ENCODE results near the gene ENOX1. TPM values are rescaled to one million over a fixed set of nuclear protein-coding genes. Genes with fewer than 3 reads are reported as not detected.

ENOX1 gene
- total RNA-seq, 1 donor from 2014 or later, result 1.7 TPM

DNA sequence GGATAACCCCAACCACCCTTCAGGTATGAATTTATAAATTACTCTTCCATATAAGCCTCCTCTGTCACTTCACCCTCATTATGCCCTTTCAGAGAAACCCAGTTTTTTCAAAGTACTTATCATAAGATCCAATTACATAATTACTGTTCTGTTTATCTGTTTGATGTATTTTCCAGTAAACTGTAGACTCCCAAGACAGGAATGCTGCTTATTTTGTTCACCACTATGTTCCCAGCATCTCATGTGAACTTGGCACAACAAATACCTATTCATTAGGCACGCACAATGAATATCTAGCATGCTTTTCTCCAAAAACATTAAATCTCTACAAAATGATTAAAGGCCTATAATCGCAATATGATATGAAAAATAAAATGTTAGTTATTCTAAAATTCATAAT lies 13.2 kb downstream of the ENOX1 start:
- Mint-ChIP-seq H3K36me3 (ENCODE audit: low read depth, unreplicated experiment) (no peaks in the 10 kb centered on the region), H3K4me3 (ENCODE audit: unreplicated experiment) (no peak overlapping the region), H3K27me3 (ENCODE audit: unreplicated experiment) (no peaks in the 10 kb centered on the region), H3K9me3 (ENCODE audit: unreplicated experiment) (no peaks in the 10 kb centered on the region), H3K4me1 (ENCODE audit: unreplicated experiment) (peaks cover 7% of the 10 kb centered on the region), H3K27ac (ENCODE audit: unreplicated experiment) (no peak overlapping the region)
- no peak for DNase-seq (ENCODE audit: low spot score)
- TF ChIP-seq, protein P1, sequence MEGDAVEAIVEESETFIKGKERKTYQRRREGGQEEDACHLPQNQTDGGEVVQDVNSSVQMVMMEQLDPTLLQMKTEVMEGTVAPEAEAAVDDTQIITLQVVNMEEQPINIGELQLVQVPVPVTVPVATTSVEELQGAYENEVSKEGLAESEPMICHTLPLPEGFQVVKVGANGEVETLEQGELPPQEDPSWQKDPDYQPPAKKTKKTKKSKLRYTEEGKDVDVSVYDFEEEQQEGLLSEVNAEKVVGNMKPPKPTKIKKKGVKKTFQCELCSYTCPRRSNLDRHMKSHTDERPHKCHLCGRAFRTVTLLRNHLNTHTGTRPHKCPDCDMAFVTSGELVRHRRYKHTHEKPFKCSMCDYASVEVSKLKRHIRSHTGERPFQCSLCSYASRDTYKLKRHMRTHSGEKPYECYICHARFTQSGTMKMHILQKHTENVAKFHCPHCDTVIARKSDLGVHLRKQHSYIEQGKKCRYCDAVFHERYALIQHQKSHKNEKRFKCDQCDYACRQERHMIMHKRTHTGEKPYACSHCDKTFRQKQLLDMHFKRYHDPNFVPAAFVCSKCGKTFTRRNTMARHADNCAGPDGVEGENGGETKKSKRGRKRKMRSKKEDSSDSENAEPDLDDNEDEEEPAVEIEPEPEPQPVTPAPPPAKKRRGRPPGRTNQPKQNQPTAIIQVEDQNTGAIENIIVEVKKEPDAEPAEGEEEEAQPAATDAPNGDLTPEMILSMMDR (IDR thresholded peaks at IDR 0.05; ENCODE audit: unreplicated experiment), result no peak

DNA sequence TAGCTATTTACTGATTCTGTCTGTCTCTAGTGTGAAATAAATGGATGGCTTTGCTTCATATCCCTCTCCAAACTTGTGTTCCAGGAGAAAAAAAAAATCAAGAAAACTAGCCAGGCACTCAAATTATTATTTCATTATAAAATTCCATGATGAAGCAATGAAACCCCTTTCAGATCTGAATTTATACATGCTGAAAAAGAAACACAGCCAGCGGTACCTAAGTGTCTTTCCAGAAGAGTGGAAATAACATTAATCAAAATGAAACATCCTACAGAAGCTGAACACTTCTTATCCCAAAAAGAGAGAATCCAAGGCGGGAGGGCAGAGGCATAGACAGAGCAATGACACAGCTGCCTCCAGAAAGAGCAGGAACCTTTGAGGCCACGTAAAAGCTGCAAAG lies 15.9 kb downstream of the ENOX1 start:
- Mint-ChIP-seq H3K4me1 (ENCODE audit: unreplicated experiment) (no peaks in the 10 kb centered on the region), H3K27ac (ENCODE audit: unreplicated experiment) (no peak overlapping the region), H3K9me3 (ENCODE audit: unreplicated experiment) (no peaks in the 10 kb centered on the region), H3K4me3 (ENCODE audit: unreplicated experiment) (no peak overlapping the region), H3K27me3 (ENCODE audit: unreplicated experiment) (no peaks in the 10 kb centered on the region), H3K36me3 (ENCODE audit: low read depth, unreplicated experiment) (no peaks in the 10 kb centered on the region)
- DNase-seq (ENCODE audit: low spot score), result no peak
- TF ChIP-seq, protein P1 (IDR thresholded peaks at IDR 0.05; ENCODE audit: unreplicated experiment), result no peak

DNA sequence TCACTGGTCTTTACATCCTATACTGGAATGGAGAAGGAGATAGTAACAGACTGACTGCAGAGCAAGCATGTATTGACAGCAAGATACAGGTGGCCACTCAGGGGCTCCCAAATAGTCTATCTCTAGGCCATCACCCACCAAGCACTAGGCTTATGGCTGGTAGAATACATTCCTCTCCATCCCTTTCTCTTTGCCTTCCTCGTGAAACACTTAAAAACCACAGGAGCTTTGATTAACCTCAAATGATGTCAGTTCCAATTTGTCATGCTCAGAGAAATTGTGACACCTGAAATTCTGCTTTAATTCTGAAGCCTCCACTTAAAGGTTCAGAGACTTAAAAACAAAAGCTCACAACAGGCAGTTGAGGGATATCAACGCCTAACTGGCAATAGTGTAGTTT lies 17.2 kb downstream of the ENOX1 start:
- Mint-ChIP-seq H3K27ac (ENCODE audit: unreplicated experiment) (no peak overlapping the region), H3K36me3 (ENCODE audit: low read depth, unreplicated experiment) (no peaks in the 10 kb centered on the region), H3K4me1 (ENCODE audit: unreplicated experiment) (no peaks in the 10 kb centered on the region), H3K27me3 (ENCODE audit: unreplicated experiment) (no peaks in the 10 kb centered on the region), H3K4me3 (ENCODE audit: unreplicated experiment) (no peak overlapping the region), H3K9me3 (ENCODE audit: unreplicated experiment) (no peaks in the 10 kb centered on the region)
- TF ChIP-seq, protein P1 (IDR thresholded peaks at IDR 0.05; ENCODE audit: unreplicated experiment), result no peak
- DNase-seq (ENCODE audit: low spot score), result no peak

DNA sequence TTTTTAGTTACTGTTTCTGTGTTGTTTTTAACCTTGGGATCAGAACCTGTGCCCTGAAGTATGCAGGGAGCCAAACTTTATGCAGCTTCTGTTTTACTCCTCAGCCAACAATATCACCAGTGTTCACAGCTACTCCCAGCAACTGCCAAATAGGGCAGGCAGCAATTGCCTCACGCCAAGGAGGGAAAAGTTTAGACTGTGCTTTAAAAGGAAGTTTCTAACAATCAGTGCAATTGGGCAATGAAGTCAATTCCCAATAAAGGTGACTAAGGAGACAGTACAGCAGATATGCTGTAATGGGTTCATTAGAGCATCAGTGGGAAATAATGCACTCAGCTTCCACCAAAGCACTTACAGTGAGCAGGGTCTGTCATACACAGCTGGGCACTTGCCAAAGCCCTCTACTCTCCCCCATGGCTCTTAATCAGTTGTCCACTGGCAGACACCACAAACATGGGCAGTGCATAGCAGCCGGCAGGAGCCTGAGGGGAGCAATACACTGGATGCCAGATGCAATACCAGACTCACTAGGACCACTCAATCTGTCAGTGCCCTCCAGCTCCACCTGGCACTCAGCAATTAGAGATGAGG lies 19.3 kb downstream of the ENOX1 start:
- TF ChIP-seq, protein P1 (IDR thresholded peaks at IDR 0.05; ENCODE audit: unreplicated experiment), result no peak
- Mint-ChIP-seq H3K27me3 (ENCODE audit: unreplicated experiment) (no peaks in the 10 kb centered on the region), H3K9me3 (ENCODE audit: unreplicated experiment) (no peaks in the 10 kb centered on the region), H3K4me1 (ENCODE audit: unreplicated experiment) (no peaks in the 10 kb centered on the region), H3K4me3 (ENCODE audit: unreplicated experiment) (no peak overlapping the region), H3K36me3 (ENCODE audit: low read depth, unreplicated experiment) (no peaks in the 10 kb centered on the region), H3K27ac (ENCODE audit: unreplicated experiment) (no peak overlapping the region)
- DNase-seq (ENCODE audit: low spot score), result no peak

DNA sequence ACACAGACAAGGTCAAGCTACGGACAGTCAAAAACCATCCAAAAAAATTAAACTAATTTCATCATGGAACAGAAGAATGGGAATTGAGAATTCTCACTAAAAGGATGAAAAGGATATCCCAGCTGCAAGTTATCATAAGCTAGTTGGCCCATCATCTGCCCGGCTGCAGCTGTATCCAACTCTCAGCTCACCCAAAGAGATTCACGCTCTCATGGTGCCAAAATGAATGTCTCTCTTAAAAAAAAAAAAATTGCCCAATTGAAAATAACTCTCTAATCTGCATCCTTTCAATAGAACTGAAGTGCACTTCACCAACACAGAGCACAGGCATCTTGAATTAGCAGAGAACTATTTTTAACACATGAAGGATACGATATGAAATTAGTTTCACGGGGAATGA lies 20.0 kb downstream of the ENOX1 start:
- H3K36me3 Mint-ChIP-seq (ENCODE audit: low read depth, unreplicated experiment), result no peaks in the 10 kb centered on the region
- H3K4me3 Mint-ChIP-seq (ENCODE audit: unreplicated experiment), result no peak overlapping the region
- H3K4me1 Mint-ChIP-seq (ENCODE audit: unreplicated experiment), result no peaks in the 10 kb centered on the region
- H3K27me3 Mint-ChIP-seq (ENCODE audit: unreplicated experiment), result no peaks in the 10 kb centered on the region
- no peaks in the 10 kb centered on the region for H3K9me3 Mint-ChIP-seq (ENCODE audit: unreplicated experiment)
- no peak for DNase-seq (ENCODE audit: low spot score)
- no peak overlapping the region for H3K27ac Mint-ChIP-seq (ENCODE audit: unreplicated experiment)
- TF ChIP-seq, protein P1 (IDR thresholded peaks at IDR 0.05; ENCODE audit: unreplicated experiment), result no peak
